ENCODE results near the gene IL4. TPM values are rescaled to one million over a fixed set of nuclear protein-coding genes. Genes with fewer than 3 reads are reported as not detected.
"Not testable (repeated sequence)": the region's sequence is repeated elsewhere in the genome, so short reads cannot be mapped to it uniquely, and the experiment has no call there.

Gene IL4
- total and polyA plus RNA-seq, 2 experiments from 2014 or later = not detected

DNA sequence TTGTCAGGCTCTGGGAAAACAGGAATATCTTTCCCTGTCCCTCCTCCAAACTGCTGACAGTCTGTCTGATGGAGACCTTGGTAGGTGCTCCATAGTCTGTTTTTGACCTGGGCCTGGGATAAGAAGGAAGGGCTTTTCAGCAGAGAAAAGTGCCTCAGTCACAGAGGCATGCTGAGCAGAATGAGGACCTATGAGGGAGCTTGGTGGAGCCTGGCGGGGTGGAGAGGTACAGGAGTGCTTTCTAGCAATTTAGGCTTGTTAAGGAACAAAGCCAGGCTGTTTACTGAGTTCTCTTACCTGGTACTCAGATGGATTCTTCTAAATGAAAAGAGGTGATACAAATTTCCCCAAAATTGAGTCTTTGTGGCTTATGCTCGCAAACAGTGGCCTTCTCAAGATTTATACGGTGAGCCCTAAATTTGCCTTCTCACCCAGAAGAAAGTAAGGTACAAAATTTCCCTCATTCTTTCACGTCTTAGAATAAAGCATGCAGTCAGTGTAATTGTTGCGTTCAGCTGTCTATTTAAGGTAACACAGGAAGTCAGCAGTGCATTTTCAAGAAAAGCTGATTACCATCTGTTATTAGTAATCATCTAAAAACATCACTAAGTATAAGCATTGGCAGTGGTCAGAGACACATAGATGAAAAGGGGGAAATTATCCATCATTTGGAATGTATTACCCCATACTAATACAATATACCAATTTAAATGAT is 44.4 kb upstream of the IL4 start:
- WGBS (ENCODE audit: low lambda C conversion rate, missing lambda C conversion rate) = 95% methylated on average over 5 of the region's 5 CpGs
- no peaks in the 10 kb centered on the region for H3K36me3 ChIP-seq (replicated peaks; ENCODE audit: insufficient read depth, low read depth)

DNA sequence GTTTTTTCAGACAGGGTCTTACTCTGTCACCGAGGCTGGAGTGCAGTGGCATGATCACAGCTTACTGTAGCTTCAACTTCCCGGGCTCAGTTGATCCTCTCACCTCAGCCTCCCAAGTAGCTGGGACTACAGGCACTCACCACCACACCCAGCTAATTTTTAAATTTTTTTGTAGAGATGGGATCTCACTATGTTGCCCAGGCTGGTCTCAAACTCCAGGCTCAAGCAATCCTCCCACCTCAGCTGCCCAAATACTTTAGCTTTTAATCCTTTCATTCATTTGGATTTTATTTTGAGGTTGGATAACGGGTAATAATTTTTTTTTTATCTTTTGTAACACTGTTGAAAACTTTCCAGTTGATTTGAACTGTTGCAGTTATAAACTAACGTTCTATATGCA is 40.2 kb upstream of the IL4 start:
- not testable (repeated sequence) for DNase-seq (ENCODE audit: low spot score); H3K36me3 ChIP-seq (replicated peaks; ENCODE audit: insufficient read depth, low read depth); H2AFZ ChIP-seq; H3K9me2 ChIP-seq (replicated peaks; ENCODE audit: insufficient read depth); H3K4me3 ChIP-seq; H3K27me3 ChIP-seq; H3K9me3 ChIP-seq (ENCODE audit: low read depth); H3K4me1 ChIP-seq (ENCODE audit: insufficient read depth); H4K20me1 ChIP-seq (ENCODE audit: insufficient read depth, poor library complexity, severe bottlenecking); H3K27ac ChIP-seq; H3K4me2 ChIP-seq; H3K79me2 ChIP-seq
- 96% methylated on average over 4 of the region's 4 CpGs for WGBS (ENCODE audit: low lambda C conversion rate, missing lambda C conversion rate)

More for the DNA sequence above, 44.4 kb upstream of the IL4 start:
- H3K4me2 ChIP-seq = no peak overlapping the region
- no peaks in the 10 kb centered on the region for H3K27me3 ChIP-seq
- no peaks in the 10 kb centered on the region for H3K79me2 ChIP-seq
- no peak overlapping the region for H3K4me3 ChIP-seq
- H3K9me3 ChIP-seq (ENCODE audit: low read depth) = no peaks in the 10 kb centered on the region
- no peak for DNase-seq (ENCODE audit: low spot score)
- H3K4me1 ChIP-seq (ENCODE audit: insufficient read depth) = no peaks in the 10 kb centered on the region
- TF ChIP-seq EZH2phosphoT487 (IDR thresholded peaks at IDR 0.05; ENCODE audit: low read depth, severe bottlenecking, unreplicated experiment) = no peak
- TF ChIP-seq, protein P1, sequence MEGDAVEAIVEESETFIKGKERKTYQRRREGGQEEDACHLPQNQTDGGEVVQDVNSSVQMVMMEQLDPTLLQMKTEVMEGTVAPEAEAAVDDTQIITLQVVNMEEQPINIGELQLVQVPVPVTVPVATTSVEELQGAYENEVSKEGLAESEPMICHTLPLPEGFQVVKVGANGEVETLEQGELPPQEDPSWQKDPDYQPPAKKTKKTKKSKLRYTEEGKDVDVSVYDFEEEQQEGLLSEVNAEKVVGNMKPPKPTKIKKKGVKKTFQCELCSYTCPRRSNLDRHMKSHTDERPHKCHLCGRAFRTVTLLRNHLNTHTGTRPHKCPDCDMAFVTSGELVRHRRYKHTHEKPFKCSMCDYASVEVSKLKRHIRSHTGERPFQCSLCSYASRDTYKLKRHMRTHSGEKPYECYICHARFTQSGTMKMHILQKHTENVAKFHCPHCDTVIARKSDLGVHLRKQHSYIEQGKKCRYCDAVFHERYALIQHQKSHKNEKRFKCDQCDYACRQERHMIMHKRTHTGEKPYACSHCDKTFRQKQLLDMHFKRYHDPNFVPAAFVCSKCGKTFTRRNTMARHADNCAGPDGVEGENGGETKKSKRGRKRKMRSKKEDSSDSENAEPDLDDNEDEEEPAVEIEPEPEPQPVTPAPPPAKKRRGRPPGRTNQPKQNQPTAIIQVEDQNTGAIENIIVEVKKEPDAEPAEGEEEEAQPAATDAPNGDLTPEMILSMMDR (IDR thresholded peaks at IDR 0.05; ENCODE audit: poor library complexity) = no peak
- no peak for TF ChIP-seq EZH2 (IDR thresholded peaks at IDR 0.05; ENCODE audit: borderline replicate concordance)
- no peak overlapping the region for H3K27ac ChIP-seq
- no peaks in the 10 kb centered on the region for H4K20me1 ChIP-seq (ENCODE audit: insufficient read depth, poor library complexity, severe bottlenecking)
- no peak overlapping the region for H2AFZ ChIP-seq
- H3K9me2 ChIP-seq (replicated peaks; ENCODE audit: insufficient read depth) = no peaks in the 10 kb centered on the region

DNA sequence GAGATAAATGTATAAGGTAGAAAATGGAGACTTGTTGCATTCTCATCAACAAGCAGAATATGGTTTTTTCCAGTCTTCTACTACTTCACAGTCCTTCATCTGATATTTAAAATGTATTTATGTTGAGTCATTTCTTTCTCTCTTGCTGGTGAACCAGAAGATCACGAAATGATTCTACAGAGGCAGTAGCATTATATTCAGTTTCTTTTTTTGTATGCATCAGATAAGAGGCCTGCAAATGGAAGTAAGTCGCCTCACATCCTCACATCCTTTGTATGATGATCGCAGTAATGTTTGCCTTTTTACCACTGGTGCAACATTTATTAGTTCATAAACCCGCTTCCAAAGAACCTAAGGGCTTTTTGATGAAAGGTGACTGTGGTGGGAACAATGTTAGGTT is 37.9 kb upstream of the IL4 start:
- Histone ChIP-seq H2AFZ (no peak overlapping the region), H4K20me1 (ENCODE audit: insufficient read depth, poor library complexity, severe bottlenecking) (no peaks in the 10 kb centered on the region), H3K27me3 (no peaks in the 10 kb centered on the region), H3K4me2 (no peak overlapping the region), H3K27ac (no peak overlapping the region), H3K9me3 (ENCODE audit: low read depth) (no peaks in the 10 kb centered on the region), H3K79me2 (no peaks in the 10 kb centered on the region), H3K36me3 (replicated peaks; ENCODE audit: insufficient read depth, low read depth) (no peaks in the 10 kb centered on the region), H3K4me1 (ENCODE audit: insufficient read depth) (no peaks in the 10 kb centered on the region), H3K4me3 (no peak overlapping the region), H3K9me2 (replicated peaks; ENCODE audit: insufficient read depth) (no peaks in the 10 kb centered on the region)
- TF ChIP-seq EZH2 (IDR thresholded peaks at IDR 0.05; ENCODE audit: borderline replicate concordance) = no peak
- TF ChIP-seq, protein P1 (IDR thresholded peaks at IDR 0.05; ENCODE audit: poor library complexity) = no peak
- TF ChIP-seq EZH2phosphoT487 (IDR thresholded peaks at IDR 0.05; ENCODE audit: low read depth, severe bottlenecking, unreplicated experiment) = no peak
- 79% methylated on average over 4 of the region's 4 CpGs for WGBS (ENCODE audit: low lambda C conversion rate, missing lambda C conversion rate)
- DNase-seq (ENCODE audit: low spot score) = no peak

DNA sequence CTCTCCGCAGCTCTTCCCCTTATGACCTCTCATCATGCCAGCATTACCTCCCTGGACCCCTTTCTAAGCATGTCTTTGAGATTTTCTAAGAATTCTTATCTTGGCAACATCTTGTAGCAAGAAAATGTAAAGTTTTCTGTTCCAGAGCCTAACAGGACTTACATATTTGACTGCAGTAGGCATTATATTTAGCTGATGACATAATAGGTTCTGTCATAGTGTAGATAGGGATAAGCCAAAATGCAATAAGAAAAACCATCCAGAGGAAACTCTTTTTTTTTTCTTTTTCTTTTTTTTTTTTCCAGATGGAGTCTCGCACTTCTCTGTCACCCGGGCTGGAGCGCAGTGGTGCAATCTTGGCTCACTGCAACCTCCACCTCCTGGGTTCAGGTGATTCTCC is 36.5 kb upstream of the IL4 start:
- Histone ChIP-seq H3K9me3 (ENCODE audit: low read depth) (no peaks in the 10 kb centered on the region), H3K36me3 (replicated peaks; ENCODE audit: insufficient read depth, low read depth) (no peaks in the 10 kb centered on the region), H3K27ac (no peak overlapping the region), H4K20me1 (ENCODE audit: insufficient read depth, poor library complexity, severe bottlenecking) (no peaks in the 10 kb centered on the region), H2AFZ (no peak overlapping the region), H3K9me2 (replicated peaks; ENCODE audit: insufficient read depth) (no peaks in the 10 kb centered on the region), H3K4me3 (no peak overlapping the region), H3K4me1 (ENCODE audit: insufficient read depth) (no peaks in the 10 kb centered on the region), H3K79me2 (no peaks in the 10 kb centered on the region), H3K27me3 (no peaks in the 10 kb centered on the region), H3K4me2 (no peak overlapping the region)
- DNase-seq (ENCODE audit: low spot score) = no peak
- WGBS (ENCODE audit: low lambda C conversion rate, missing lambda C conversion rate) = 97% methylated on average over 4 of the region's 4 CpGs
- TF ChIP-seq EZH2 (IDR thresholded peaks at IDR 0.05; ENCODE audit: borderline replicate concordance) (no peak), EZH2phosphoT487 (IDR thresholded peaks at IDR 0.05; ENCODE audit: low read depth, severe bottlenecking, unreplicated experiment) (no peak)
- TF ChIP-seq, protein P1 (IDR thresholded peaks at IDR 0.05; ENCODE audit: poor library complexity) = no peak

Measured in hepatocyte (in vitro differentiated cells).